Endothelial cell of umbilical vein (primary cell): ENCODE results near the gene BSND. TPM values are rescaled to one million over a fixed set of nuclear protein-coding genes. Genes with fewer than 3 reads are reported as not detected.

ENCODE experiments used
- BruUV-seq: library from RNA; stranded (reverse); fragments of 400-500 nt; replicated peaks from 2 replicates; lab custom pipeline; 2021; lab: Mats Ljungman, UMichigan
- CTCF ChIA-PET: fragments of 300-600, 350-600 bp; sonication (Branson Sonifier 250); formaldehyde crosslinking; loops from one replicate; lab custom pipeline; 2021; ENCODE audit warnings: antibody characterized with exemption, inconsistent platforms; lab: Charles Lee
- POLR2A ChIA-PET: fragments of 300-600, 350-600 bp; sonication (Branson Sonifier 250); formaldehyde crosslinking; loops from one replicate; lab custom pipeline; 2021; ENCODE audit warnings: antibody characterized with exemption, inconsistent platforms; lab: Charles Lee
- DNase-seq: peaks from one replicate; pipeline ENCODE4 v3.0.0-alpha.2; 2011; ENCODE audit warnings: low read depth, low spot score
- FAIRE-seq: peaks from 2 replicates; lab custom pipeline; 2011; peaks lifted over from hg19 to GRCh38; lab: Jason Lieb, UNC
- H2AFZ ChIP-seq: 2 replicates; pipeline ENCODE4 v1.6.0; 2012; ENCODE audit warnings: low read depth, low read length, control low read depth, inconsistent platforms
- H3K27ac ChIP-seq: 2 replicates; pipeline ENCODE4 v1.5.1; 2011; ENCODE audit warnings: low read depth, mild to moderate bottlenecking, control low read depth, low read length, moderate library complexity; ENCODE audit not compliant: insufficient read depth
- H3K27me3 ChIP-seq, 2 experiments: 2 replicates each; pipeline versions ENCODE4 v1.6.0 to v1.6.1; 2011; ENCODE audit warnings: low read length in 2 of 2, mixed read lengths in 1 of 2; ENCODE audit not compliant: control insufficient read depth in 2 of 2, insufficient read depth in 2 of 2
- H3K36me3 ChIP-seq, 2 experiments: 2 replicates in 1 of 2; 3 replicates in 1 of 2; pipeline ENCODE4 v1.5.1; 2011; ENCODE audit warnings: low read length in 2 of 2, mild to moderate bottlenecking in 1 of 2, moderate library complexity in 1 of 2; ENCODE audit not compliant: control insufficient read depth in 2 of 2, insufficient read depth in 2 of 2; ENCODE audit errors: extremely low read depth in 1 of 2
- H3K4me1 ChIP-seq: 3 replicates; pipeline ENCODE4 v1.5.1; 2011; ENCODE audit warnings: mild to moderate bottlenecking, low read length; ENCODE audit not compliant: control insufficient read depth, insufficient read depth; ENCODE audit errors: extremely low read depth
- H3K4me2 ChIP-seq: 2 replicates; pipeline ENCODE4 v1.6.1; 2011; ENCODE audit warnings: low read length, control low read depth, mixed read lengths; ENCODE audit not compliant: insufficient read depth
- H3K4me3 ChIP-seq, 3 experiments: fragments of 200-600 bp in 1 of 3; sonication (generic), shearing (Covaris generic) in 1 of 3; replicated peaks in 1 of 3; 2 replicates each; pipeline ENCODE4 v1.5.1; 2011 to 2016; ENCODE audit warnings: control low read depth in 3 of 3, low read length in 3 of 3, mild to moderate bottlenecking in 2 of 3, inconsistent platforms in 1 of 3, low read depth in 1 of 3, moderate library complexity in 1 of 3; ENCODE audit not compliant: insufficient read depth in 1 of 3
- H3K79me2 ChIP-seq: 2 replicates; pipeline ENCODE4 v1.6.0; 2012; ENCODE audit warnings: low read length, inconsistent platforms; ENCODE audit not compliant: control insufficient read depth, insufficient read depth
- H3K9ac ChIP-seq: replicated peaks from 2 replicates; pipeline ENCODE3; 2011; ENCODE audit warnings: low read length, control low read depth; ENCODE audit not compliant: insufficient read depth; ENCODE audit errors: extremely low read depth
- H3K9me1 ChIP-seq: replicated peaks from 3 replicates; pipeline ENCODE4 v1.6.0; 2011; ENCODE audit warnings: mild to moderate bottlenecking, low read length; ENCODE audit not compliant: control insufficient read depth, insufficient read depth; ENCODE audit errors: extremely low read depth
- H3K9me3 ChIP-seq: replicated peaks from 2 replicates; pipeline ENCODE4 v1.5.1; 2012; ENCODE audit warnings: low read length, inconsistent platforms; ENCODE audit not compliant: control insufficient read depth, insufficient read depth
- H4K20me1 ChIP-seq: replicated peaks from 2 replicates; pipeline ENCODE3; 2011; ENCODE audit warnings: mild to moderate bottlenecking, low read length; ENCODE audit not compliant: control insufficient read depth, insufficient read depth; ENCODE audit errors: extremely low read depth
- EZH2 ChIP-seq: IDR thresholded peaks from 2 replicates; pipeline ENCODE4 v1.6.1; 2012; ENCODE audit warnings: borderline replicate concordance, low read depth, mild to moderate bottlenecking, moderate library complexity, low read length, inconsistent platforms; ENCODE audit not compliant: severe bottlenecking
- FOS ChIP-seq: IDR thresholded peaks from 2 replicates; pipeline ENCODE4 v1.6.1; 2011; ENCODE audit warnings: mild to moderate bottlenecking, low read length, moderate library complexity, borderline replicate concordance; ENCODE audit not compliant: insufficient read depth
- GATA2 ChIP-seq: IDR thresholded peaks from 2 replicates; pipeline ENCODE4 v1.7.0; 2011; ENCODE audit warnings: low read depth, mild to moderate bottlenecking, moderate library complexity, mixed read lengths, low read length; ENCODE audit not compliant: insufficient read length, insufficient read depth
- JUN ChIP-seq: IDR thresholded peaks from 2 replicates; pipeline ENCODE4 v1.6.1; 2011; ENCODE audit warnings: borderline replicate concordance, low read depth; ENCODE audit not compliant: insufficient read length, insufficient read depth
- MYC ChIP-seq: IDR thresholded peaks from one replicate; pipeline ENCODE4 v1.6.1; 2011; ENCODE audit warnings: mild to moderate bottlenecking, low read depth, low read length
- POLR2A ChIP-seq: IDR thresholded peaks from 2 replicates; pipeline ENCODE4 v1.6.1; 2012; ENCODE audit warnings: low read depth, mild to moderate bottlenecking, control low read depth, low read length
- POLR2AphosphoS5 ChIP-seq: IDR thresholded peaks from 2 replicates; pipeline ENCODE4 v1.6.1; 2012; ENCODE audit warnings: low read depth, mild to moderate bottlenecking, control low read depth, low read length, moderate library complexity; ENCODE audit not compliant: insufficient read depth
- dilution Hi-C: fragments of 300-500 bp; cut with MboI; formaldehyde crosslinking; loops from one replicate; pipeline ENCODE4 v1.15.0; 2019; ENCODE audit warnings: low sequenced_read_pairs; ENCODE audit not compliant: extremely low pct_ligation_motif_present
- intact Hi-C: fragments of 100-400 bp; cut with micrococcal nuclease; formaldehyde crosslinking; loops from one replicate; pipeline ENCODE4 v1.10.0; 2022
- polyA plus RNA-seq, 4 experiments: library from polyadenylated mRNA; depleted of rRNA in 3 of 4; stranded (reverse) in 3 of 4; unstranded in 1 of 4; fragments of >200 nt; gene quantifications; 2 replicates each; pipeline versions ENCODE4 v1.2.1 to v1.2.3, GENCODE V29; 2011 to 2012; ENCODE audit warnings: missing spikeins in 1 of 4
- total RNA-seq: library from RNA; stranded (reverse); gene quantifications from 2 replicates; pipeline ENCODE4 v1.2.3, GENCODE V29; 2021
- TF ChIP-seq, protein P1 (sequence below), 2 donors: IDR thresholded peaks; 1 replicate in 1 of 2; 2 replicates in 1 of 2; pipeline ENCODE4 v1.5.1; 2011; ENCODE audit warnings: low read length in 2 of 2, mild to moderate bottlenecking in 2 of 2, moderate library complexity in 2 of 2, control low read depth in 1 of 2, inconsistent platforms in 1 of 2, low read depth in 1 of 2; ENCODE audit not compliant: insufficient read depth in 1 of 2; ENCODE audit errors: extremely low read depth in 1 of 2
- TF ChIP-seq, protein P2 (sequence below): IDR thresholded peaks from 2 replicates; pipeline ENCODE4 v1.6.1; 2011; ENCODE audit not compliant: insufficient read depth, insufficient read length

The BSND gene
- total and polyA plus RNA-seq, 2 donors (not counting 3 experiments of a cell fraction or from before 2014, with no cell fraction given): not detected

DNA sequence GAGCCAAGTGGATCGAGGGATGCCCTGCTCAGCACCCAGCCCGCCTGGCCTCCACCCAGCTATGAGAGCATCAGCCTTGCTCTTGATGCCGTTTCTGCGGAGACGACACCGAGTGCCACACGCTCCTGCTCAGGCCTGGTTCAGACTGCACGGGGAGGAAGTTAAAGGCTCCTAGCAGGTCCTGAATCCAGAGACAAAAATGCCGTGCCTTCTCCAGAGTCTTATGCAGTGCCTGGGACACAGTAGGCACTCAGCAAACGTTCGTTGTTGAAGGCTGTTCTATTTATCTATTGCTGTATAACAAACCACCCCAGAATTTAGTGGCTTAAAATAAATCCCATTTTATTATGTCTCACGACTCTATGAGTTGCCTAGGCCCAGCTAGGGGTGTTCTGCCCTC, 6.8 kb upstream of the BSND start:
- no peak for FAIRE-seq
- no peaks in the 10 kb centered on the region for H3K79me2 ChIP-seq
- H2AFZ ChIP-seq: no peak overlapping the region
- H3K4me1 ChIP-seq: peaks cover 2% of the 10 kb centered on the region
- H3K27me3 ChIP-seq: peaks cover 2 to 5% of the 10 kb centered on the region in 2 experiments
- CTCF ChIA-PET: interaction anchor here (1.3 to 25.0 kb wide), 2 partner anchors 30 to 46 kb away, joined by 3 to 918 read pairs; no protein-coding TSS in a partner anchor
- H3K36me3 ChIP-seq: no peaks in the 10 kb centered on the region
- H3K4me2 ChIP-seq: no peak overlapping the region
- POLR2A ChIA-PET: no interaction called here
- intact Hi-C loops: no loop called here
- no peak overlapping the region for H3K27ac ChIP-seq
- H4K20me1 ChIP-seq: no peaks in the 10 kb centered on the region
- H3K4me3 ChIP-seq: no peak overlapping the region
- BruUV-seq: no TSS peak
- no peak for DNase-seq
- H3K9me3 ChIP-seq: no peaks in the 10 kb centered on the region
- no peak overlapping the region for H3K9ac ChIP-seq
- dilution Hi-C loops: no loop called here
- TF ChIP-seq POLR2AphosphoS5 (no peak), JUN (no peak)
- H3K9me1 ChIP-seq: no peaks in the 10 kb centered on the region

DNA sequence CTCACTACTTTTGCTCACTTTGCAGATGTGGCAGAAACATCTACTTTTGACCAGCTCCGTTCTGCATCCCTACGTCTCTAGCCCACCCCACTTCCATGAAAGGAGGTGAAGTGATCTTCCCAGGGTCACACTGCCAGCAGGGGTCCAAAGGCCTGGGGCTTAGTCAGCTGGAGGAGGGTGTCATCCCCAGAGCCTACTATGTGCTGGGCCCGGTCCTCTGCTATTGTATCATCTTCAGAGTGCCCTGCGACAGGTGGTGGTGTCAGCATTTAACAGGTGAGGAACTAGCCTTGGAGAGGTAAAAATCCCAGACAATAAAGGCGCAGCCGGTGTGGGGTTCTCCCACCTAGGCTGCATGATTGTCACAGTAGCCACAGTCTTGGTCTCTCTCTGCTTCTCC, 5.6 kb upstream of the BSND start:
- no TSS peak for BruUV-seq
- Histone ChIP-seq H3K9ac (no peak overlapping the region), H3K4me2 (no peak overlapping the region), H3K27ac (no peak overlapping the region), H2AFZ (no peak overlapping the region), H3K9me3 (no peaks in the 10 kb centered on the region), H4K20me1 (no peaks in the 10 kb centered on the region), H3K27me3 (peaks cover 12 to 14% of the 10 kb centered on the region in 2 experiments), H3K4me1 (peaks cover 3% of the 10 kb centered on the region), H3K4me3 (no peak overlapping the region), H3K9me1 (no peaks in the 10 kb centered on the region), H3K79me2 (no peaks in the 10 kb centered on the region), H3K36me3 (no peaks in the 10 kb centered on the region)
- FAIRE-seq (no peak), DNase-seq (no peak)
- dilution Hi-C loops: no loop called here
- ChIA-PET POLR2A (no interaction called here), CTCF (interaction anchor here (1.2 to 25.0 kb wide), 5 partner anchors 9 to 47 kb away, joined by 3 to 918 read pairs (median 3); no protein-coding TSS in a partner anchor)
- intact Hi-C loops: no loop called here
- TF ChIP-seq FOS: no peak
- TF ChIP-seq, protein P1, sequence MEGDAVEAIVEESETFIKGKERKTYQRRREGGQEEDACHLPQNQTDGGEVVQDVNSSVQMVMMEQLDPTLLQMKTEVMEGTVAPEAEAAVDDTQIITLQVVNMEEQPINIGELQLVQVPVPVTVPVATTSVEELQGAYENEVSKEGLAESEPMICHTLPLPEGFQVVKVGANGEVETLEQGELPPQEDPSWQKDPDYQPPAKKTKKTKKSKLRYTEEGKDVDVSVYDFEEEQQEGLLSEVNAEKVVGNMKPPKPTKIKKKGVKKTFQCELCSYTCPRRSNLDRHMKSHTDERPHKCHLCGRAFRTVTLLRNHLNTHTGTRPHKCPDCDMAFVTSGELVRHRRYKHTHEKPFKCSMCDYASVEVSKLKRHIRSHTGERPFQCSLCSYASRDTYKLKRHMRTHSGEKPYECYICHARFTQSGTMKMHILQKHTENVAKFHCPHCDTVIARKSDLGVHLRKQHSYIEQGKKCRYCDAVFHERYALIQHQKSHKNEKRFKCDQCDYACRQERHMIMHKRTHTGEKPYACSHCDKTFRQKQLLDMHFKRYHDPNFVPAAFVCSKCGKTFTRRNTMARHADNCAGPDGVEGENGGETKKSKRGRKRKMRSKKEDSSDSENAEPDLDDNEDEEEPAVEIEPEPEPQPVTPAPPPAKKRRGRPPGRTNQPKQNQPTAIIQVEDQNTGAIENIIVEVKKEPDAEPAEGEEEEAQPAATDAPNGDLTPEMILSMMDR (IDR thresholded peaks at IDR 0.05; ENCODE audit: extremely low read depth in 1 of 2, insufficient read depth in 1 of 2, low read depth in 1 of 2, low read length in 2 of 2): no peak
- no peak for TF ChIP-seq MYC
- no peak for TF ChIP-seq POLR2A
- TF ChIP-seq EZH2: no peak
- no peak for TF ChIP-seq JUN
- no peak for TF ChIP-seq GATA2
- TF ChIP-seq, protein P2, sequence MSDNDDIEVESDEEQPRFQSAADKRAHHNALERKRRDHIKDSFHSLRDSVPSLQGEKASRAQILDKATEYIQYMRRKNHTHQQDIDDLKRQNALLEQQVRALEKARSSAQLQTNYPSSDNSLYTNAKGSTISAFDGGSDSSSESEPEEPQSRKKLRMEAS: no peak
- no peak for TF ChIP-seq POLR2AphosphoS5
